Right lobe of liver (tissue), 6 donors: ENCODE measurements around the gene CPNE9. TPM values are rescaled to one million over a fixed set of nuclear protein-coding genes. Genes with fewer than 3 reads are reported as not detected.

Experiments
- ATAC-seq, 4 donors: fragments of 200-7000 bp; cut with Tn5 transposase; one replicate each; pipeline ENCODE4 v1.9.1; 2020; ENCODE audit warnings: mild to moderate bottlenecking in 4 of 4, moderate library complexity in 4 of 4
- DNase-seq, 3 donors: peaks; one replicate each; pipeline ENCODE4 v3.0.0-alpha.2; 2020
- H3K27ac ChIP-seq, 3 donors: fragments of 200-600 bp; one replicate each; pipeline ENCODE4 v1.8.0; 2022
- H3K27me3 ChIP-seq, 2 donors: fragments of 200-600 bp; one replicate each; pipeline ENCODE4 v1.8.0; 2022
- H3K36me3 ChIP-seq, 4 donors: fragments of 200-600 bp; sonication (generic) in 1 of 4; one replicate each; pipeline versions ENCODE4 v1.5.1 to v1.8.0; 2017 to 2022; ENCODE audit warnings: control low read depth in 1 of 4
- H3K4me1 ChIP-seq, 4 donors: fragments of 200-600 bp; sonication (generic) in 1 of 4; one replicate each; pipeline versions ENCODE4 v1.5.1 to v1.8.0; 2017 to 2022; ENCODE audit warnings: control low read depth in 1 of 4
- H3K4me3 ChIP-seq, 3 donors: fragments of 200-600 bp; one replicate each; pipeline ENCODE4 v1.8.0; 2022
- H3K9me3 ChIP-seq, 4 donors: fragments of 200-600 bp; sonication (generic) in 1 of 4; one replicate each; pipeline versions ENCODE4 v1.5.1 to v1.8.0; 2017 to 2022; ENCODE audit warnings: control low read depth in 1 of 4
- POLR2A ChIP-seq: fragments of 450-650 bp; IDR thresholded peaks from one replicate; pipeline ENCODE4 v1.6.1; 2017; ENCODE audit warnings: antibody characterized with exemption, mild to moderate bottlenecking
- WGBS: methylation state at CpG from one replicate; pipeline ENCODE4 v1.1.6; 2018; ENCODE audit warnings: low coverage, low lambda C conversion rate; ENCODE audit not compliant: insufficient coverage; ENCODE audit errors: missing lambda C conversion rate; 5-methylcytosine and 5-hydroxymethylcytosine counted together
- intact Hi-C, 2 donors: fragments of 100-400 bp; cut with DNase I; formaldehyde crosslinking; loops; one replicate each; pipeline versions ENCODE4 v1.11.2 to v1.14.1; 2022
- total RNA-seq, 6 experiments: library from RNA; depleted of rRNA in 2 of 6; stranded (reverse); fragments of >200 nt in 2 of 6; fragmentation: NEBNext Ultra II Directional in 3 of 6; extraction: Animal tissue kit (Norgen Biotek cat#: 25700) in 3 of 6; gene quantifications; one replicate each; pipeline versions ENCODE4 v1.1.0 to v1.2.4, GENCODE V29; 2016 to 2023
- TF ChIP-seq, protein P1 (sequence below), 4 donors: fragments of 200-600 bp in 3 of 4; fragments of 450-650 bp in 1 of 4; IDR thresholded peaks; one replicate each; pipeline versions ENCODE4 v1.5.1 to v1.8.0; 2016 to 2022; ENCODE audit warnings: antibody characterized with exemption in 4 of 4, mild to moderate bottlenecking in 2 of 4
- donor health status: DM: no; HTN: yes; CAD: no.
- donor health status: DM: no; HTN: no; CAD: no.
- donor health status: DM: no; HTN: no; CAD: no.
- donor health status: DM: no; HTN: yes; CAD: no.
- donor health status: DM: no; HTN: yes; CAD: no.

The CPNE9 gene
- total RNA-seq, 6 experiments from 2014 or later, result not detected

DNA sequence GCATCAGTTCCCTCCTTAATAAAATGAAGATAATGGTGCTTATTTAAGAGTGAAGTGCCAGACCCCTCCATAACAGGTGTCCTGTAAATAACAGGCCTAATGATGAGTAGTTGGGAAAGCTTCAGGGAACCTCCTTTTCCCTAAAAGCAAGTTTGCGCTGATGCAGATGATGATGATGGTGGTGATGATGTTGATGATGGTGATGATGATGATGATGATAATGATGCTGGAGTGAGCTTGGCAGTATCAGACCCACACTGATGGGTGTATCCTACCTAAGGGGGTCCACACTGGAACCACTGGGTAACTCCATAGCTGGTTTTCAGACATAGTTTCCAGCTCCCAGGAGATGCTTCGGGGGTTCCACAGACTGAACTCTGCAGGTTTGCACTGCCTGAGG is 29.9 kb upstream of the CPNE9 start:
- Histone ChIP-seq H3K27ac (no peak overlapping the region), H3K4me1 (peaks cover 0 to 17% (median 7%) of the 10 kb centered on the region in 4 donors), H3K27me3 (no peaks in the 10 kb centered on the region), H3K9me3 (no peaks in the 10 kb centered on the region), H3K4me3 (no peak overlapping the region), H3K36me3 (peaks cover 0 to 80% (median 26%) of the 10 kb centered on the region in 4 donors)
- ATAC-seq, result no peak
- intact Hi-C loops, result no loop called here
- TF ChIP-seq, protein P1, sequence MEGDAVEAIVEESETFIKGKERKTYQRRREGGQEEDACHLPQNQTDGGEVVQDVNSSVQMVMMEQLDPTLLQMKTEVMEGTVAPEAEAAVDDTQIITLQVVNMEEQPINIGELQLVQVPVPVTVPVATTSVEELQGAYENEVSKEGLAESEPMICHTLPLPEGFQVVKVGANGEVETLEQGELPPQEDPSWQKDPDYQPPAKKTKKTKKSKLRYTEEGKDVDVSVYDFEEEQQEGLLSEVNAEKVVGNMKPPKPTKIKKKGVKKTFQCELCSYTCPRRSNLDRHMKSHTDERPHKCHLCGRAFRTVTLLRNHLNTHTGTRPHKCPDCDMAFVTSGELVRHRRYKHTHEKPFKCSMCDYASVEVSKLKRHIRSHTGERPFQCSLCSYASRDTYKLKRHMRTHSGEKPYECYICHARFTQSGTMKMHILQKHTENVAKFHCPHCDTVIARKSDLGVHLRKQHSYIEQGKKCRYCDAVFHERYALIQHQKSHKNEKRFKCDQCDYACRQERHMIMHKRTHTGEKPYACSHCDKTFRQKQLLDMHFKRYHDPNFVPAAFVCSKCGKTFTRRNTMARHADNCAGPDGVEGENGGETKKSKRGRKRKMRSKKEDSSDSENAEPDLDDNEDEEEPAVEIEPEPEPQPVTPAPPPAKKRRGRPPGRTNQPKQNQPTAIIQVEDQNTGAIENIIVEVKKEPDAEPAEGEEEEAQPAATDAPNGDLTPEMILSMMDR (IDR thresholded peaks at IDR 0.05), result no peak
- no peak for TF ChIP-seq POLR2A
- DNase-seq, result no peak
- 94% methylated on average over 2 of the region's 2 CpGs for WGBS

DNA sequence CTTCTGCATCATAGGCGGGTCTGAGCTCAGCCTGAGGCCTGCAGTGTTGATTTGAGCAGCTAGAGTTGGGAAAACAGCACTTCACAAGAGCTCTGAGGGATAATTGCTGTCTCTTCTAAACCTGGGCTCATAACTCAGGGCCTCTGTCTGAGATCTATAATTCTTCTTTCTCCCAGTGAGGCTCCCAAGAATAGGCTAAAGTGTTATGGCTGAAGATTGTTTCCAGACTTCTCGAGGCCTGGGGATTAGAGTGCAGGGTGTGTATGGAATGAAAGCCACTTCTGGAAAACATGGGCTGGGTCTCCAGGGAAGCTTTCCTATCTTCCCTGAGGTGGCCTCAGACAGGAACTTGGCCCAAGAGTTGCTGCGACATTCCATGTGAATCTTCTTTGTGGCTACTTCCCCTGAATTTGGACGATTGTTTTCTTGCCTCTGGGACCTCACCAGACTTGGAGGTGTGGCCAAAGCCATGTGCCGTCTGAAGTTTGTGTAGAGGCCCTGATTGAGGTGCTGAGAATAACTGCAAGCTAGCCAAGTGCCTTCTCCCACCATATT is 27.8 kb upstream of the CPNE9 start:
- no peak overlapping the region for H3K27ac ChIP-seq
- DNase-seq, result no peak
- intact Hi-C loops, result no loop called here
- H3K4me3 ChIP-seq, result no peak overlapping the region
- H3K9me3 ChIP-seq, result no peaks in the 10 kb centered on the region
- TF ChIP-seq POLR2A, result no peak
- TF ChIP-seq, protein P1 (IDR thresholded peaks at IDR 0.05), result no peak
- H3K27me3 ChIP-seq, result no peaks in the 10 kb centered on the region
- peaks cover 0 to 96% (median 33%) of the 10 kb centered on the region in 4 donors for H3K36me3 ChIP-seq
- WGBS, result 83% methylated on average over 2 of the region's 5 CpGs
- ATAC-seq, result no peak
- H3K4me1 ChIP-seq, result peaks cover 0 to 2% (median 0%) of the 10 kb centered on the region in 4 donors

- no peaks in the 10 kb centered on the region for H3K9me3 ChIP-seq
- ATAC-seq, result peak in 1 of 4 donors; percentile 41
These were observed 26.8 kb upstream of the CPNE9 start for GRCh38 chr3:9676785-9677184.

DNA sequence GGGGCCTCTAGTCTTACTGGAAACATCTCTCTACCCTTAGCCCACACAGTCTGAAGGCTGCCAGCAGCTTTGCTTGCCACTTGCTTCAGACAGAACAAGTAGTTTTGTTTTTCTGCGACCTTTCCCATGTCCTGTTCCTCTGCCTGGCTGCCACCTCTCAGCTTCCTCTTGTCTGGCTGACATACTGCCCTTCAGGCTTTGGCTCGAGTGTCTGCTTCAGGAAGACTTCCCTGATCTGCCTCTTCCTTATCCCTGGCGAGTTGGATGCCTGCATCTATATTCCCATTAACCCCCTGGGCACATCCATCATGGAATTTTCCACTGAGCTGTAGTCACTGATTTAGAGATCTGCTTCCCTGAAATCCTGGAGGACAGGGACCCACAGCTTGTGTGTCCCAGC is 25.1 kb upstream of the CPNE9 start:
- no peaks in the 10 kb centered on the region for H3K9me3 ChIP-seq
- peaks cover 0 to 7% (median 0%) of the 10 kb centered on the region in 4 donors for H3K4me1 ChIP-seq
- H3K4me3 ChIP-seq, result no peak overlapping the region
- ATAC-seq (peak in 1 of 4 donors; percentile 19), DNase-seq (no peak)
- no peak overlapping the region for H3K27ac ChIP-seq
- intact Hi-C loops, result no loop called here
- H3K27me3 ChIP-seq, result no peaks in the 10 kb centered on the region
- TF ChIP-seq POLR2A, result no peak
- TF ChIP-seq, protein P1 (IDR thresholded peaks at IDR 0.05), result no peak
- 75% methylated on average over 3 of the region's 3 CpGs for WGBS
- peaks cover 0 to 83% (median 23%) of the 10 kb centered on the region in 4 donors for H3K36me3 ChIP-seq

More at GRCh38 chr3:9676785-9677184, 26.8 kb upstream of the CPNE9 start:
- intact Hi-C loops, result no loop called here
- Histone ChIP-seq H3K4me1 (peaks cover 0 to 7% (median 0%) of the 10 kb centered on the region in 4 donors), H3K27ac (no peak overlapping the region), H3K27me3 (no peaks in the 10 kb centered on the region), H3K4me3 (no peak overlapping the region), H3K36me3 (peaks cover 0 to 88% (median 29%) of the 10 kb centered on the region in 4 donors)
- no peak for TF ChIP-seq POLR2A
- TF ChIP-seq, protein P1 (IDR thresholded peaks at IDR 0.05), result no peak
- 84% methylated on average over 3 of the region's 6 CpGs for WGBS
- DNase-seq, result no peak
